Measurements from ENCODE around the gene RNU5B-1.
"Not testable (repeated sequence)": the region's sequence is repeated elsewhere in the genome, so short reads cannot be mapped to it uniquely, and the experiment has no call there.

Gene RNU5B-1

DNA sequence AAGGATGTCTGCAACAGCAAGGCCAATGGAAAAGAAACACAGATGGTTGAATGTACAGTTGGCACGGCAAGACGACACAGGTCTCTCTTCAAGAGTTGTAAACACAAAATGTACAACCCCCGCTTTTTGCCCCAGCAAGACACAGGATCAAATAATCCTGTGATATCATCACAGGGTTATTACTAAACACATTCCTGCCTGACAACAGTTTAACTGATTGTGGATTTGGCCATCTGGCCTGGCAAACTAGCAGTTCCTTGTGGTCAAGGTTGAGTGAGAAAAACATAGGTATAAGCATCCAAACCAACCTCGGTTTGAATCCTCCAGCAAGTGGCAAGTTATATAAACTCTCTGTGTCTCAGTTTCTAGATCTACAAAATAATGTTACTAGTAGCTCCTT, 41.2 kb upstream of the RNU5B-1 start:
- DNase-seq (ENCODE audit: low read depth) = no peak
- TF ChIP-seq, protein P1, sequence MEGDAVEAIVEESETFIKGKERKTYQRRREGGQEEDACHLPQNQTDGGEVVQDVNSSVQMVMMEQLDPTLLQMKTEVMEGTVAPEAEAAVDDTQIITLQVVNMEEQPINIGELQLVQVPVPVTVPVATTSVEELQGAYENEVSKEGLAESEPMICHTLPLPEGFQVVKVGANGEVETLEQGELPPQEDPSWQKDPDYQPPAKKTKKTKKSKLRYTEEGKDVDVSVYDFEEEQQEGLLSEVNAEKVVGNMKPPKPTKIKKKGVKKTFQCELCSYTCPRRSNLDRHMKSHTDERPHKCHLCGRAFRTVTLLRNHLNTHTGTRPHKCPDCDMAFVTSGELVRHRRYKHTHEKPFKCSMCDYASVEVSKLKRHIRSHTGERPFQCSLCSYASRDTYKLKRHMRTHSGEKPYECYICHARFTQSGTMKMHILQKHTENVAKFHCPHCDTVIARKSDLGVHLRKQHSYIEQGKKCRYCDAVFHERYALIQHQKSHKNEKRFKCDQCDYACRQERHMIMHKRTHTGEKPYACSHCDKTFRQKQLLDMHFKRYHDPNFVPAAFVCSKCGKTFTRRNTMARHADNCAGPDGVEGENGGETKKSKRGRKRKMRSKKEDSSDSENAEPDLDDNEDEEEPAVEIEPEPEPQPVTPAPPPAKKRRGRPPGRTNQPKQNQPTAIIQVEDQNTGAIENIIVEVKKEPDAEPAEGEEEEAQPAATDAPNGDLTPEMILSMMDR (IDR thresholded peaks at IDR 0.05; ENCODE audit: low read length, missing control alignments) = no peak
- H3K4me3 ChIP-seq (replicated peaks; ENCODE audit: low read depth, low read length) = no peak overlapping the region

DNA sequence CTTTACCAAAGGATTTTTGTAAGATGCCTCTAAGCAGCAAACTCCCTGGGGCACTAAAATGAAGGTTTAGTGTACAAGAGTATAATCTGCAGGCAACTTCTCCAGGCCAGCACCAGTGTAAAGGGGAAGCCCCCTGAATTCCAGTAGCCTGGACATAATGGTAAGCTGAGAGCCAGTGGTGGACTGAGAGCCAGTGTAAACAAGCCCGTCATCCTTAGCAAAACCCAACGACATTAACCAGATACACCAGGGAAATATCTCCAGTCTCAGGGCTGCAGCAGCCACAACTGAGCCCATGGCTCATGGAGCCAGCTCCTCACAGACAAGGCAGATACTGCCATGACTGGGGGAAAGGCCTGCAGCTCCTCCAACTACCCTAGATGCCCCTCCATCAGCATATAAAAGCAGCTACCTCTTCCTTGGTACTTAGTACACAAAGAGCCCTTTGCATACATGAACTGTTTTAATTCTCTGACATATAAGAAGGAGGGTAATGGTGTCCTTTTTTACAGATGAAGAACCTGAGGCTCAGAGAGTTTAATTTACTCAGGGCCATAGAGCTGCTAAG, 39.5 kb upstream of the RNU5B-1 start:
- H3K4me3 ChIP-seq (replicated peaks; ENCODE audit: low read depth, low read length) = no peak overlapping the region
- DNase-seq (ENCODE audit: low read depth) = peak; percentile 57
- TF ChIP-seq, protein P1 (IDR thresholded peaks at IDR 0.05; ENCODE audit: low read length, missing control alignments) = no peak

DNA sequence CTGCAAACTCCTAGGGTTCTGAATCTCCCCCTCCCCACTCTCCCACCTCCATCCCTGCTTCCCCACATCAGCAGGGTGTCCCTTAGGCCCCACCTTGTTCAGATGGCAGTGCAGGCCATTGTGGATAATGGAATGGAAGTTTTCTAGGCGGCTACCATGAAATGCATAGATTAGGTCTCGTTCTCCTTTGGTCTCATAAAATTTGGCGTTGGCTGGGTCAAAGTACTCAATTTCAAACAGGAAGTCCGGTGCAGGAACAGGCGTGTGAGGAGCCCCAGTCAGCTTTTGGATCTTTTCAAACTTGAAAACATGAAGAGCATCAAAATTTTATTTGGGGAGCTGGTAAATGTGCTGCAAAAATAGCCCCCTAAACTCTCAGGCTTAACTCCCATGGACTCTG, 38.0 kb upstream of the RNU5B-1 start:
- H3K4me3 ChIP-seq (replicated peaks; ENCODE audit: low read depth, low read length) = no peak overlapping the region
- TF ChIP-seq, protein P1 (IDR thresholded peaks at IDR 0.05; ENCODE audit: low read length, missing control alignments) = no peak
- no peak for DNase-seq (ENCODE audit: low read depth)

DNA sequence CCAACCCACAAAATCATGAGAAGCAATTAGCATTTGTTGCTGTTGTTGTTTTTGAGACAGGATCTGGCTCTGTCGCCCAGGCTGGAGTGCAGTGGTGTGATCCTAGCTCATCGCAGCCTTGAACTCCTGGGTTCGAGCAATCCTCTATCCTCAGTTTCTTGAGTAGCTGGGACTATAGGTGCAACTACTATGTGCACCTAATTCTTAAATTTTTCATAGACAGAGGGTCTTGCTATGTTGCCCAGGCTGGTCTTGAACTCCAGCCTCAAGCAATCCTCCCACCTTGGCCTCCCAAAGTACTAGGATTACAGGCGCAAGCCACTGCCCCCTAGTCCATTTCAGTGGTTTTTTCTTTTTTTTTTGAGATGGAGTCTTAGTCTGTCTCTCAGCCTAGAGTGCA, 36.1 kb upstream of the RNU5B-1 start:
- TF ChIP-seq, protein P1 (IDR thresholded peaks at IDR 0.05; ENCODE audit: low read length, missing control alignments) = no peak

DNA sequence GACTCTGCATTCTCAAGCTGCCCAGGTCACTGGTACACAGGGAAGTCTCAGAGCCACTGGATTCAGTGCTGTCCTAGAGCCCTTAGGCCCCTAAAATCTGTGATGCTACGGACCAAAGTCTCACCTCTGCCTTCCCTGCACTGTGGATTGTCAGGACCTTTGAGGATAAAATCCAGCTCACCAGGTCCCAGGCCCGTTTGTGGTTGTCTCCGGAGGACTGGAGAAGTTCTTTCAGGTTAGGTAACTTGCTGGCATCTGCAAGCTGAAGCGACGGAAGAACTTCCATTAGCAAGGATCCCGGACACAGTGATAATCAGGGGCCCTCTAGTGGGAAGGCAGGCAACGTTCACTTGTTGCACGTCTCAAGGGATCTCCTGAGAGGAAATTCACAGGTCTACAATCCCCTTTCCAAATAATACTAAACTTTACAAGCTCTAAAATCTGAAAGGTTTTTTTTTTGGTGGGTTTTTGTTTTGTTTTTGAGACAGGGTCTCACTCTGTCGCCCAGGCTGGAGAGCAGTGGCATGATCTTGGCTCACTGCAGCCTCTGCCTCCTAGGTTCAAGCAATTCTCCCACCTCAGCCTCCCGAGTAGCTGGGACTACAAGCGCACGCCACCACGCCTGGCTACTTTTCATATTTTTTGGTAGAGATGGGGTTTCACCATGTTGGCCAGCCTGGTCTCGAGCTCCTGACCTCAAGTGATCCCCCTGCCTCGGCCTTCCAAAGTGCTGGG, 33.5 kb upstream of the RNU5B-1 start:
- not testable (repeated sequence) for H3K4me3 ChIP-seq (replicated peaks; ENCODE audit: low read depth, low read length)
- TF ChIP-seq, protein P1 (IDR thresholded peaks at IDR 0.05; ENCODE audit: low read length, missing control alignments) = peak; percentile 90
- DNase-seq (ENCODE audit: low read depth) = peak; percentile 90

More for the DNA sequence above, 36.1 kb upstream of the RNU5B-1 start:
- DNase-seq (ENCODE audit: low read depth) = no peak
- no peak overlapping the region for H3K4me3 ChIP-seq (replicated peaks; ENCODE audit: low read depth, low read length)

DNA sequence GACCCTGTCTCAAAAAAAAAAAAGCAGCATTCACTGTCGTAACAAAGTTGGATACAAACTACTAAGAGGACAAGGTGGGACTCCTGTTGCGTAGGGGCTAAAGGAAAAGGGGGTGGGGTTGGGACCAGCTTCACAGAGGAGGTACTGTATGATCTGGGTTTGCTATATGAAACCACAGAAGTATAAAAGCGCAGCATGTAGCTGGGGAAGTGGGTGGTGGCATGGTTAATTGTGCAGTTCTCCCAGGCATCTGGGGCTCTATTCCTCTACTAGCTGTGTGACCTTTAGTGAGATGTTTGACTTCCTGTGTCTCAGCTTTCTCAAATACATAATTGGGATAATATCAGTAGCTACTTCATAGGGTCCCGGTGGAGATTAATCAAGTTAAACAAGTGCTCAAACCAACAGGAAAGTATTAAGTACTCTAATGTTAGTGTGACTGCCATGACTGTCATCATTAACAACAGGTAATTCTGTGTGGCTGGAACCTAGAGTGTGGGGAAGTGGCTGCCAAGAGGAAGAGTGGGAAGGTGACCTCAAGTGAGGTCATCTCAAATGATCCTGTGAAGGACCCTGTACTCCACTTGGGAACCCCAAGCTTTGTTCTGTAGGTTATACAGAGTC, 29.3 kb upstream of the RNU5B-1 start:
- no peak for DNase-seq (ENCODE audit: low read depth)
- TF ChIP-seq, protein P1 (IDR thresholded peaks at IDR 0.05; ENCODE audit: low read length, missing control alignments) = no peak
- no peak overlapping the region for H3K4me3 ChIP-seq (replicated peaks; ENCODE audit: low read depth, low read length)
